Esophagus muscularis mucosa (tissue), 4 donors: ENCODE measurements around the gene DNASE1L2. TPM values are rescaled to one million over a fixed set of nuclear protein-coding genes. Genes with fewer than 3 reads are reported as not detected.

Experiments used
- DNase-seq: peaks from one replicate; pipeline ENCODE4 v3.0.0-alpha.2; 2017; ENCODE audit errors: extremely low spot score
- H3K27ac ChIP-seq, 4 donors: fragments of 200-600 bp; sonication (generic); replicated peaks in 1 of 4; 1 replicate in 3 of 4; 2 replicates in 1 of 4; pipeline ENCODE4 v1.5.1; 2016 to 2019; ENCODE audit warnings: mild to moderate bottlenecking in 1 of 4
- H3K27me3 ChIP-seq, 4 donors: fragments of 200-600 bp; sonication (generic); one replicate each; pipeline versions ENCODE4 v1.5.1 to v1.6.0; 2016 to 2019
- H3K36me3 ChIP-seq, 4 donors: fragments of 200-600 bp; sonication (generic); one replicate each; pipeline ENCODE4 v1.5.1; 2016 to 2019
- H3K4me1 ChIP-seq, 4 donors: fragments of 200-600 bp; sonication (generic); one replicate each; pipeline ENCODE4 v1.5.1; 2016 to 2019
- H3K4me3 ChIP-seq, 4 donors: fragments of 200-600 bp; sonication (generic); 1 replicate in 2 of 4; 2 replicates in 2 of 4; pipeline ENCODE4 v1.5.1; 2016 to 2019; ENCODE audit warnings: mild to moderate bottlenecking in 4 of 4, moderate library complexity in 1 of 4
- H3K9me3 ChIP-seq, 4 donors: fragments of 200-600 bp; sonication (generic); 1 replicate in 3 of 4; 2 replicates in 1 of 4; pipeline ENCODE4 v1.5.1; 2016 to 2019
- CTCF ChIP-seq, 3 experiments: fragments of 200-600 bp in 2 of 3; fragments of 450-650 bp in 1 of 3; sonication (generic) in 2 of 3; IDR thresholded peaks; one replicate each; pipeline ENCODE4 v1.5.1; 2017 to 2019; ENCODE audit warnings: antibody characterized with exemption in 3 of 3, mild to moderate bottlenecking in 2 of 3, moderate library complexity in 1 of 3
- EP300 ChIP-seq: sonication (generic); formaldehyde crosslinking; IDR thresholded peaks from one replicate; pipeline ENCODE4 v1.6.1; 2017; ENCODE audit warnings: antibody characterized with exemption
- POLR2A ChIP-seq: fragments of 450-650 bp; IDR thresholded peaks from one replicate; pipeline ENCODE4 v1.6.1; 2017; ENCODE audit warnings: antibody characterized with exemption, moderate library complexity, mild to moderate bottlenecking, low read depth
- POLR2AphosphoS5 ChIP-seq, 2 donors: sonication (generic); formaldehyde crosslinking; IDR thresholded peaks; one replicate each; pipeline ENCODE4 v1.6.1; 2017; ENCODE audit warnings: antibody characterized with exemption in 2 of 2
- WGBS: methylation state at CpG from one replicate; pipeline ENCODE4 v1.1.5; 2018; 5-methylcytosine and 5-hydroxymethylcytosine counted together
- intact Hi-C: fragments of 100-400 bp; cut with DNase I; formaldehyde crosslinking; loops from one replicate; pipeline ENCODE4 v1.15.1; 2023
- total RNA-seq, 4 donors: library from RNA; depleted of rRNA; stranded (reverse); fragments of >200 nt; gene quantifications; one replicate each; pipeline versions ENCODE4 v1.1.0 to v1.2.1, GENCODE V29; 2016

The DNASE1L2 gene
- total RNA-seq, 4 donors from 2014 or later = 0.50 to 0.86 (median 0.67) TPM

GRCh38 chr16:2267913-2268666 lies 31.8 kb downstream of the DNASE1L2 start, which contains the start of gene RNPS1:
Gene RNPS1, minus strand, starts transcription at chr16:2268126. Its CDS starts 3,483 bp downstream, at chr16:2264643.
- Histone ChIP-seq H3K4me1 (peaks cover 30 to 75% (median 49%) of the 10 kb centered on the region in 4 donors), H3K27ac (peak within 1 kb of the TSS; percentile 87 to 97 (median 92)), H3K27me3 (no peaks in the 10 kb centered on the region), H3K36me3 (peaks cover 7 to 26% (median 15%) of the 10 kb centered on the region in 4 donors), H3K4me3 (peak within 1 kb of the TSS; percentile 82 to 91 (median 84)), H3K9me3 (no peaks in the 10 kb centered on the region)
- DNase-seq = peak; percentile 99
- TF ChIP-seq POLR2AphosphoS5 (IDR thresholded peaks at IDR 0.05) (peak; percentile 98 to 99), EP300 (no peak), CTCF (IDR thresholded peaks at IDR 0.05) (peak in 1 of 3 experiments; percentile 25), POLR2A (peak; percentile 99)
- intact Hi-C loops = loop anchor here (10.0 kb wide), 1 partner anchor 237 kb away; no protein-coding TSS in a partner anchor
- WGBS = under 1% methylated on average over 39 of the region's 88 CpGs

- intact Hi-C loops = no loop called here
- H3K36me3 ChIP-seq = peaks cover 0 to 14% (median 2%) of the 10 kb centered on the region in 4 donors
- no peaks in the 10 kb centered on the region for H3K9me3 ChIP-seq
- no peaks in the 10 kb centered on the region for H3K27me3 ChIP-seq
- WGBS = 81% methylated on average over 8 of the region's 9 CpGs
- no peak overlapping the region for H3K4me3 ChIP-seq
- peaks cover 26 to 59% (median 45%) of the 10 kb centered on the region in 4 donors for H3K4me1 ChIP-seq
- peak overlapping the region in 2 of 4 donors; percentile 87 to 97 for H3K27ac ChIP-seq
- TF ChIP-seq POLR2A (no peak), EP300 (no peak), CTCF (IDR thresholded peaks at IDR 0.05) (no peak), POLR2AphosphoS5 (IDR thresholded peaks at IDR 0.05) (no peak)
- DNase-seq = no peak
Measured at GRCh38 chr16:2270070-2270462, 33.8 kb downstream of the DNASE1L2 start.

- H3K4me3 ChIP-seq = no peak overlapping the region
- intact Hi-C loops = no loop called here
- no peaks in the 10 kb centered on the region for H3K9me3 ChIP-seq
- peaks cover 0 to 14% (median 1%) of the 10 kb centered on the region in 4 donors for H3K36me3 ChIP-seq
- no peak for DNase-seq
- H3K27ac ChIP-seq = no peak overlapping the region
- H3K27me3 ChIP-seq = no peaks in the 10 kb centered on the region
- 93% methylated on average over 9 of the region's 15 CpGs for WGBS
- peaks cover 20 to 51% (median 37%) of the 10 kb centered on the region in 4 donors for H3K4me1 ChIP-seq
- no peak for TF ChIP-seq EP300
- TF ChIP-seq CTCF (IDR thresholded peaks at IDR 0.05) = no peak
- TF ChIP-seq POLR2A = no peak
- TF ChIP-seq POLR2AphosphoS5 (IDR thresholded peaks at IDR 0.05) = no peak
Measured at GRCh38 chr16:2270588-2271470, 34.6 kb downstream of the DNASE1L2 start.

- TF ChIP-seq CTCF (IDR thresholded peaks at IDR 0.05) = no peak
- TF ChIP-seq EP300 = no peak
- DNase-seq = no peak
- Histone ChIP-seq H3K27me3 (no peaks in the 10 kb centered on the region), H3K4me1 (peaks cover 12 to 41% (median 26%) of the 10 kb centered on the region in 4 donors), H3K9me3 (no peaks in the 10 kb centered on the region), H3K36me3 (peaks cover 0 to 23% (median 4%) of the 10 kb centered on the region in 4 donors), H3K4me3 (no peak overlapping the region), H3K27ac (no peak overlapping the region)
- intact Hi-C loops = no loop called here
- 85% methylated on average over 10 of the region's 14 CpGs for WGBS
Measured at GRCh38 chr16:2271848-2272461, 35.7 kb downstream of the DNASE1L2 start.
